PC-3 (cell line): ENCODE data around the gene CASKIN1. TPM values are rescaled to one million over a fixed set of nuclear protein-coding genes. Genes with fewer than 3 reads are reported as not detected.
A peak's percentile ranks its signal among the peaks of the same experiment; 100 is the strongest.

Experiments
- ATAC-seq: fragments of 200-7000 bp; cut with Tn5 transposase; 2 replicates; pipeline ENCODE4 v1.9.1; 2020; ENCODE audit warnings: mild to moderate bottlenecking, moderate library complexity
- BruUV-seq: library from RNA; stranded (reverse); fragments of 400-500 nt; replicated peaks from 2 replicates; lab custom pipeline; 2021; lab: Mats Ljungman, UMichigan
- CTCF ChIA-PET: fragments of 300-600 bp; sonication (Branson Sonifier 250); formaldehyde crosslinking; loops from one replicate; lab custom pipeline; 2022; ENCODE audit warnings: antibody characterized with exemption; lab: Charles Lee
- POLR2A ChIA-PET: fragments of 300-600 bp; sonication (Branson Sonifier 250); formaldehyde crosslinking; loops from one replicate; lab custom pipeline; 2022; ENCODE audit warnings: antibody characterized with exemption; ENCODE audit not compliant: unreplicated experiment; lab: Charles Lee
- DNase-seq: peaks from one replicate; pipeline ENCODE4 v3.0.0-alpha.2; 2015
- H2AFZ ChIP-seq: fragments of 300-600 bp; sonication (generic); 2 replicates; pipeline ENCODE4 v1.6.0; 2016; ENCODE audit warnings: antibody characterized with exemption, low read length
- H3F3A ChIP-seq: fragments of 300-600 bp; sonication (generic); one replicate; pipeline ENCODE4 v1.6.0; 2017; ENCODE audit warnings: antibody characterized with exemption, low read length, control low read depth, mild to moderate bottlenecking; ENCODE audit not compliant: unreplicated experiment
- H3K27ac ChIP-seq: fragments of 300-600 bp; sonication (generic); 2 replicates; pipeline ENCODE4 v1.5.1; 2016; ENCODE audit warnings: mild to moderate bottlenecking, low read length
- H3K27me3 ChIP-seq: fragments of 300-600 bp; sonication (generic); 2 replicates; pipeline ENCODE4 v1.6.1; 2016; ENCODE audit warnings: low read length, mixed read lengths
- H3K36me3 ChIP-seq: fragments of 300-600 bp; sonication (generic); 2 replicates; pipeline ENCODE4 v1.6.1; 2016; ENCODE audit warnings: low read depth, mixed run types, low read length, mixed read lengths
- H3K4me1 ChIP-seq: fragments of 300-600 bp; sonication (generic); 2 replicates; pipeline ENCODE4 v1.5.1; 2016; ENCODE audit warnings: low read length; ENCODE audit not compliant: insufficient read depth
- H3K4me2 ChIP-seq: fragments of 300-600 bp; sonication (generic); 2 replicates; pipeline ENCODE4 v1.6.0; 2016; ENCODE audit warnings: low read length
- H3K4me3 ChIP-seq: fragments of 300-600 bp; sonication (generic); 2 replicates; pipeline ENCODE4 v1.5.1; 2016; ENCODE audit warnings: mild to moderate bottlenecking, low read length, mixed read lengths
- H3K79me2 ChIP-seq: fragments of 300-600 bp; sonication (generic); 2 replicates; pipeline ENCODE4 v1.6.1; 2017; ENCODE audit warnings: low read length, mixed read lengths
- H3K9ac ChIP-seq: fragments of 300-600 bp; sonication (generic); 2 replicates; pipeline ENCODE4 v1.6.0; 2016; ENCODE audit warnings: mild to moderate bottlenecking, low read length
- H3K9me2 ChIP-seq: fragments of 300-600 bp; sonication (generic); replicated peaks from 2 replicates; pipeline ENCODE4 v1.6.1; 2016; ENCODE audit warnings: mixed run types, low read length, mixed read lengths
- H3K9me3 ChIP-seq: fragments of 300-600 bp; sonication (generic); 2 replicates; pipeline ENCODE4 v1.6.1; 2016; ENCODE audit warnings: low read length, mixed read lengths
- H4K20me1 ChIP-seq: fragments of 300-600 bp; sonication (generic); 2 replicates; pipeline ENCODE4 v1.6.1; 2016; ENCODE audit warnings: low read length, mixed read lengths
- EZH2 ChIP-seq: fragments of 300-600 bp; sonication (generic); IDR thresholded peaks from one replicate; pipeline ENCODE4 v1.6.1; 2017; ENCODE audit warnings: antibody characterized with exemption, mild to moderate bottlenecking, low read length; ENCODE audit not compliant: unreplicated experiment
- EZH2phosphoT487 ChIP-seq: fragments of 300-600 bp; sonication (generic); IDR thresholded peaks from 2 replicates; pipeline ENCODE4 v1.6.1; 2018; ENCODE audit warnings: mild to moderate bottlenecking, antibody characterized with exemption, low read length, borderline replicate concordance
- intact Hi-C: fragments of 100-400 bp; cut with micrococcal nuclease; formaldehyde crosslinking; loops from 2 replicates; pipeline ENCODE4 v1.9.0; 2023
- total RNA-seq: library from RNA; depleted of rRNA; stranded (reverse); fragments of >200 nt; gene quantifications from 2 replicates; pipeline ENCODE4 v1.2.3, GENCODE V29; 2014
- TF ChIP-seq, protein P1 (sequence below): fragments of 300-600 bp; sonication (generic); conservative IDR thresholded peaks from 2 replicates; pipeline ENCODE4 v1.5.1; 2017; ENCODE audit warnings: antibody characterized with exemption, low read depth, mild to moderate bottlenecking, low read length

Gene CASKIN1
- total RNA-seq, 1 experiment from 2014 or later = 1.6 TPM

GRCh38 chr16:2155977-2156848, 40.2 kb downstream of the CASKIN1 start:
- Histone ChIP-seq H3K79me2 (peaks cover 77% of the 10 kb centered on the region), H2AFZ (no peak overlapping the region), H3K9me3 (no peaks in the 10 kb centered on the region), H3F3A (peaks cover 13% of the 10 kb centered on the region), H3K27ac (no peak overlapping the region), H3K4me2 (peak overlapping the region; percentile 87), H3K9me2 (no peaks in the 10 kb centered on the region), H3K9ac (peak overlapping the region; percentile 75), H3K4me3 (peak overlapping the region; percentile 79), H3K27me3 (no peaks in the 10 kb centered on the region), H4K20me1 (peaks cover 37% of the 10 kb centered on the region), H3K4me1 (peaks cover 30% of the 10 kb centered on the region), H3K36me3 (peaks cover 21% of the 10 kb centered on the region)
- BruUV-seq = TSS peak; percentile 75
- ChIA-PET CTCF (no interaction called here), POLR2A (interaction anchor here (0.6 to 0.9 kb wide), 4 partner anchors 70 to 1786 kb away, joined by 3 to 11 read pairs (median 6); no protein-coding TSS in a partner anchor)
- ATAC-seq = no peak
- TF ChIP-seq, protein P1, sequence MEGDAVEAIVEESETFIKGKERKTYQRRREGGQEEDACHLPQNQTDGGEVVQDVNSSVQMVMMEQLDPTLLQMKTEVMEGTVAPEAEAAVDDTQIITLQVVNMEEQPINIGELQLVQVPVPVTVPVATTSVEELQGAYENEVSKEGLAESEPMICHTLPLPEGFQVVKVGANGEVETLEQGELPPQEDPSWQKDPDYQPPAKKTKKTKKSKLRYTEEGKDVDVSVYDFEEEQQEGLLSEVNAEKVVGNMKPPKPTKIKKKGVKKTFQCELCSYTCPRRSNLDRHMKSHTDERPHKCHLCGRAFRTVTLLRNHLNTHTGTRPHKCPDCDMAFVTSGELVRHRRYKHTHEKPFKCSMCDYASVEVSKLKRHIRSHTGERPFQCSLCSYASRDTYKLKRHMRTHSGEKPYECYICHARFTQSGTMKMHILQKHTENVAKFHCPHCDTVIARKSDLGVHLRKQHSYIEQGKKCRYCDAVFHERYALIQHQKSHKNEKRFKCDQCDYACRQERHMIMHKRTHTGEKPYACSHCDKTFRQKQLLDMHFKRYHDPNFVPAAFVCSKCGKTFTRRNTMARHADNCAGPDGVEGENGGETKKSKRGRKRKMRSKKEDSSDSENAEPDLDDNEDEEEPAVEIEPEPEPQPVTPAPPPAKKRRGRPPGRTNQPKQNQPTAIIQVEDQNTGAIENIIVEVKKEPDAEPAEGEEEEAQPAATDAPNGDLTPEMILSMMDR = no peak
- no peak for TF ChIP-seq EZH2phosphoT487
- DNase-seq = peak; percentile 25
- intact Hi-C loops = loop anchor here (2.0 kb wide), 1 partner anchor 59 kb away; the partner anchor contains the start of gene PGP

DNA sequence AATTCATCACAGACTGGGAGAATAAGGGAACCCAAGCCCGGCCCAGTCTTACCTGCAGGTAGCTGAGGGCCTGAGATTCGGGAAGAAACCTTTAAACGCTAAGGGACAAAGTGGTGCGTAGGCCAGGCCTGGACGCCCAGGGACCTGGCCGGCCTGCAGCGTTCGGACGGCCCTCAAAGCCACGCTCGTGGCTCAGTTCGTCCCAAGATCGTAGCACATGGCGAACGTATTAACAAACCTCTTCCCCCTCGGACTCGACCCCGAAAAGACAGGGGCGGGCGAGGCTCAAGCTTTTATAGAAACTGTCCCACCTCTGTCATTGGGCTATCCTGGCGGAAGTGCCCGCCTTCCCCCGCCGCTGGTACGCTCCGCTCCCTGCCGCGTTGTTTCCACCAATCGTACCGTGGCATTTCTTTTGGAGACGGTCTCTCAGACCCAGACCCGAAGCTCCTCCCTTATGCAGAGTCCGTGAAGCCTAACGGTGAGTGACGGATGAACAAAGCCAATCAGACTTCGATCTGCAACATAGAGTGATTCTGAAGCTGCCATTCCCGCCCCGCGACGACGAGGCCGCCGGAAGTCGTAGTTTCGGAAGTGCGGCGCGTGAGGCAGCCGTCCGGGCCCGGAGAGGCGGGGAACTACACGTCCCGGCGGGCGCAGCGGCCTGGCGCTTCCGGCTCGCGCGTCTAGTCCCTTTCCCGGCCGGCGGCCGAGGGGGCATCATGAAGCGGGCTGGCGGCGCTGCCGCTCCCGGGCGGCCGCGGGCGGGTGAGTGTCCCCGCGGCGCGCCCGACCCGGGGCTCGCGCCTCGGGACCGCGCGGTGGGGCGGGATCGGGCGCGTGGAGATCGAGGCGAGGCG, 41.1 kb downstream of the CASKIN1 start, which contains the start of gene TRAF7:
Gene TRAF7, plus strand, starts transcription at position 692 of the 860 bp plus-strand sequence. CDS start 8,139 bp downstream, outside the sequence.
- TF ChIP-seq EZH2 = no peak
- TF ChIP-seq, protein P1 = no peak
- no peak for TF ChIP-seq EZH2phosphoT487
- no TSS peak for BruUV-seq
- Histone ChIP-seq H3K27me3 (no peaks in the 10 kb centered on the region), H3F3A (peaks cover 19% of the 10 kb centered on the region), H2AFZ (no peak within 1 kb of the TSS), H3K9ac (peak within 1 kb of the TSS; percentile 98), H3K4me3 (peak within 1 kb of the TSS; percentile 92), H3K27ac (peak within 1 kb of the TSS; percentile 69), H3K4me2 (peak within 1 kb of the TSS; percentile 100), H3K9me3 (no peaks in the 10 kb centered on the region), H3K9me2 (no peaks in the 10 kb centered on the region), H3K36me3 (peaks cover 21% of the 10 kb centered on the region), H3K79me2 (peaks cover 73% of the 10 kb centered on the region), H4K20me1 (peaks cover 42% of the 10 kb centered on the region), H3K4me1 (peaks cover 35% of the 10 kb centered on the region)
- intact Hi-C loops = loop anchor here (2.0 kb wide), 1 partner anchor 59 kb away; the partner anchor contains the start of gene PGP
- peak; percentile 99 for DNase-seq
- peak; percentile 80 for ATAC-seq
- CTCF ChIA-PET = no interaction called here
- POLR2A ChIA-PET = interaction anchor here (0.5 to 0.9 kb wide), 6 partner anchors 32 to 1785 kb away, joined by 3 to 11 read pairs (median 5); no protein-coding TSS in a partner anchor
